GM19023 (cell line): Measurements from ENCODE around the gene MICAL2.

ENCODE experiments used
- ATAC-seq: cut with Tn5 transposase; IDR thresholded peaks from one replicate; pipeline ENCODE4 v1.9.1; 2021; ENCODE audit warnings: mild to moderate bottlenecking, moderate library complexity; ENCODE audit not compliant: unreplicated experiment

The MICAL2 gene

DNA sequence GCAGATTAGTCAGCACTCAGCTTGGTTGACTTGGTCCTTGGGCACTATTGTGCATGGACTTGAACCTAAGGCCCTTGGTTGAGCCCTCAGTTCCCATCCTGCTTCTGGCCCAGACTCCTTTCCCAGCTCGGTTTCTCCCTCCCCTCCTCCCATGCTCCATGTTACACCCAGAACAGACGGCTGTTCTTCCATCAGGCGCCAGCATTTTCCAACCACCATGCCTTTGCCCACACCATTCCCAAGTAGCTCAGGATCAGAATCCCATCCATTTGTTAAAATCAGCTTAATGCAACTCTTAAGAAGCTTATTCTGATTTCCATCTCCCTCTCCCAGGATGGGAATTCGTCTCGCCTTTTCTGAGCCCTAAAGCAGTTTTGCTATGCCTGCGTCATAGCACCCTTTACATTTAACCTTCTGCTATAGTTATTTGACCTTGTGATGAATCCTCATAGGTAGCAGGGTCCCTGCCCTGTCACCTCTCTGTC is 110.7 kb downstream of the MICAL2 start:
- no peak for ATAC-seq

DNA sequence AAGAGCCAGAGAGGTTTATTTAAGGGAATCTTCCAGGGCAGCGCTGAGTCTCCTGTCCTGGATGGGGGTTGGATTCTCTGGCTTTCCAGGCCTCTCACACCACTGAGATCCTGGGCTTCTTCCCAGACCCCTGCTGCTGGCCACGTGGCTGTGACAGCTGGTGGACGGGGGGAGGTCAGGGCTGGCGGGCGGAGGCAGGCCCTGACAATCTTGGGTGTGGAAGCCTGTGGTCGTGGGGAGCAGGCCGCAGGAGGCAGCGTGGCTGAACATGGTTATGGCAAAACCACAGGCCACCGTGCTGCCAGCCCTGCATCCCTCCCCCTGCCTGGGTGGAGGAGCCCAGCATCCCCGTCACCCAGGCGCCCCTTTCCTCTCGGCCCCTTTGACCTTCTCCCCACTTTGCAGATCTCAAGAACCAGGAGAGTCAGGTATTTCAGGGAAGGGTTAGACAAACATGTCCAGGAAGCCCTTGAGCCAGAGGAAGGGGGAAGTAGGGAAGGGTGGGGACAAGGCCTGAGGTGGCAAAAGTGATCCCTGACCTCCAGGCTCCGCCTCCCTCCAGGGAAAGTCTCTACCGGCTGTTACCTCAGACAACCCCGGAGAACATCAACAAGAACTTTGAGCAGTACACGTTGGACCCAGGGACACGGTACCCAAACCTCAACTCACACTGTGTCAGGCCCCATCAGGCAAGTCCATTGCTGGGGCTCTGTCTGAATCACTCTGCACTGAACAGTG is 111.8 kb downstream of the MICAL2 start:
- no peak for ATAC-seq

DNA sequence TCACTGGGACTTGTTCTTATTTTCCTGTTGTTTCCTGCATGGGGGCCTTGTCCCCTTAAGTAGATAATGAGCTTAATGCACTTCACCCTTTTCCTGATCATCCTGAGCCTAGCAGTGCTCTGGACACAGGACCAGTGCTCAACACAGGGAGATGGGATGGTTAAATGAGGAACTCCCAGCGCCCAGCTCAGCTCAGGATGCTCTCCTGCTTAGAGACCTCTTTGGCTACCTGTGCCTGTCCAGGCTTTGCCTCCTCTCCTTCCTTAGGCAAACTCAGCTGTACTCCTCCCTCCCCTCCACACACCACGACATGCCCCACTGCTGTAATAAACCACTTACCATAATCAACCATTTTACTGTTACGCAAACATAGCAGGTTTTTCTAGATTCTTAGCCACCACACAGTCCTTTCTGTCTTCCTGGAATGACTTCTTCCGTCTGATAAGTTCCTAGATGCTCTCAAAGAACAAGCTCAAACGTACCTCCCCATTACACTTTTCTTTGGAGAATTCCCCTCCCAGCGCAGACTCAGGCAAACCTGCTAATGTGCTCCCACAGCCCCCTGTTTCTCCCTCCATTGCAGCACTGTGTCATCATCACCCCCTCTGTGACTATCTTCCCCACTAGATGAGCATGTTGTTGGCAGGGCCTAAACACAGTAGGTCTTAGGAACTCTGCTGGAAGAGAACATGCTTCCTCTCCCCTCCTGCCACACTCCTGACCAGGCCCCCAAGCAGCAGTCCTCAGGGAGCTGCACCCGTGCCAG is 113.6 kb downstream of the MICAL2 start:
- no peak for ATAC-seq

DNA sequence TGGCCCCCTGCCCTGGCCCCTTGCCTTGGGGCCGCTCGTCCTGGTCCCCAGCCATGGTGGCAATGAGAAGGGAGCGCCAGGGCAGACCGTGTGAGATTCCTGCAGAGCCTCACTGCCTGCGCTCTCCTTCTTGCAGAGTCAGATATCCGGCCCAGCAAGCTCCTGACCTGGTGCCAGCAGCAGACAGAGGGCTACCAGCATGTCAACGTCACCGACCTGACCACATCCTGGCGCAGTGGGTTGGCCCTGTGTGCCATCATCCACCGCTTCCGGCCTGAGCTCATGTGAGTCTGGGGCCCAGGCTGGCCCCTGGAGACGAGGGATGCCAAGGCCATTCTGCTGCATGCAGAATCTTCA is 114.1 kb downstream of the MICAL2 start:
- peak; percentile 95 for ATAC-seq

DNA sequence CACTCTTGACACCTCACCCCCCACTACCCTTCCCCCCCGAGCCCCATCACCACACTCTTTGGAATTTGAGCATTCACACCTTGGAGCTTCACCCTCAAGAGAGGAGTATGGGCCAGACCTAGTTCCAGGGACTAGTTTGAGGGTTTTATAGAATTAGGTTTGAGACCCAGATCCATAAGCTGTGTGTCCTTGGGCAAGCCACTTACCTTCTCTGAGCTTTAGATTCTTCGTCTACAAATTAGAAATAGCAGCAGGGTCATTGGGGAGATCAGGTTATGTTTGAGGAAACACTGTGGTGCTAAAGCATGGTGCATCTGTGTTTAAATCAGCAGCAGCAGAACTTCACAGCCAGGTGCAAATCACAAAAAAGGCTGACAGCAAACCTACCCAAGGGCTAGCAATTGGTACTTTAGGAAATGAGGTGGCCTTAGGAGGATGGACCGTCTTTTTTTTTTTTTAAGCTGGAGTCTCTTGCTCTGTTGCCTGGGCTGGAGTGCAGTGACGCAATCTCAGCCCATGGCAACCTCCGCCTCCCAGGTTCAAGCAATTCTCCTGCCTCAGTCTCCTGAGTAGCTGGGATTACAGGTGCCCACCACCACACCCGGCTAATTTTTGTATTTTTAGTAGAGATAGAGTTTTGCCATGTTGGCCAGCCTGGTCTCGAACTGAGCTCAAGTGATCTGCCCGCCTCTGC is 114.8 kb downstream of the MICAL2 start:
- no peak for ATAC-seq

DNA sequence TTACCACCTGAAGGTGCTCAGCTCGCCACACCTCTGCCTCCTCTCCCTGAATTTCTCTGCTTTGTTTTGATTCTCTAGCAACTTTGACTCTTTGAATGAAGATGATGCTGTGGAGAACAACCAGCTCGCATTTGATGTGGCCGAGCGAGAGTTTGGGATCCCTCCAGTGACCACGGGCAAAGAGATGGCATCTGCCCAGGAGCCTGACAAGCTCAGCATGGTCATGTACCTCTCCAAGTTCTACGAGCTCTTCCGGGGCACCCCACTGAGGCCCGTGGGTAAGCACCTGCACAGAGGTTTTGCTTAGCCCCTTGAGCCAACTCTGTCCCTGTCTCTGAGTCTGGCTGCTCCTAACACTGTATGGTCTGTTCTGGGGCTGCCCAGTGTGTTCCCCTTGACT is 115.7 kb downstream of the MICAL2 start:
- ATAC-seq: no peak

DNA sequence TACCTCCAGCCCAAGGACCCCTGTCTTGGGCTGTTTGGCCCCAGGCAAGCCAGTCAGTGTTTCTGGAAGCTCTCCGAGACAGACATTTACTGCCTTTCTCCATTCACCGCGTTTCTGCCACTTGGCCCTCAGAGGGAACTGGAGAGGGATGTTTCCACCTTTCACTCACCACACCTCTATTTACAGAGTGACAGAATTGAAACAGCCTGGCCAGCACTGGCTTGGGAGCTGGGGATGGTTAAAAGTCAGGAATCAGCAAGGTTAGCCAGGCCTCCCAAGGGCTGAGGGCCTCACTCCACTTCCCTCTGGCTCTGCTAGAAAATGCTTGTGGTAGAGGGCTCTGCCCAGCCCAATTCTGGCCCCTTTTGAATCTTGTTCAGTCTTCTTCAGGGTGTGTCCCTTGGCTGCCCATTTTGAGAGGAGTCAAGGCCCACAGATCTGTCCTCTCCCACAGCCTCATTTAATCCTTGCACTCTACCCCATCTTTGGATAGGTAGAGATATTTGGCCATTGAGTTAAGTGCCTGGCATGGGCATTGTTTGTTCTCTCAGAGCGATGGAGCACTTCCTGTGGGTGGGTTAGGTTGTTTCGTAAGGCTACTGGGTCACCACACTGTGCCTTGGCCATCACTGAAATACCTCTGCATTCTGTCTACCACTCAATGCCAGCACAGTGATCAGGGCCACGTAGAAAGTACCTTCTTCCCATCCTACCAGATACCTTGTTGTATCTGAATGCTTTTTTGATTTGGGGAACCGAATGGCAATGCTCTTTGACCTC is 119.2 kb downstream of the MICAL2 start:
- ATAC-seq: no peak

DNA sequence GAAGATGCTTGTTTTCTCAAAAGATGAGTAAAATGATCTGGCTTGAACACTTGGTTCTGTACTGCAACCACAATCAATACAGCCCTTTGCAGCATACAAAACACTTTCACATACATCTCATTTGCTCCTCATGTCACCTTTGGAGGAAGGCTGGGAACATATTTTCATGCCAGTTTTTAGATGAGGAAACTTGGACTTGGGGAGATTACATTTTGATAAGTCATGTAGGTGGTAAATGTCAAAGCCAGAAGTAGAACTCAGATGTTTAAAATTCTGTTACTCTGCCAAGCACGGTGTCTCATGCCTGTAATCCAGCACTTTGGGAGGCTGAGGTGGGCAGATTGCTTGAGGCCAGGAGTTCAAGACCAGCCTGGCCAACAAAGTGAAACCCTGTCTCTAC is 121.8 kb downstream of the MICAL2 start:
- no peak for ATAC-seq

DNA sequence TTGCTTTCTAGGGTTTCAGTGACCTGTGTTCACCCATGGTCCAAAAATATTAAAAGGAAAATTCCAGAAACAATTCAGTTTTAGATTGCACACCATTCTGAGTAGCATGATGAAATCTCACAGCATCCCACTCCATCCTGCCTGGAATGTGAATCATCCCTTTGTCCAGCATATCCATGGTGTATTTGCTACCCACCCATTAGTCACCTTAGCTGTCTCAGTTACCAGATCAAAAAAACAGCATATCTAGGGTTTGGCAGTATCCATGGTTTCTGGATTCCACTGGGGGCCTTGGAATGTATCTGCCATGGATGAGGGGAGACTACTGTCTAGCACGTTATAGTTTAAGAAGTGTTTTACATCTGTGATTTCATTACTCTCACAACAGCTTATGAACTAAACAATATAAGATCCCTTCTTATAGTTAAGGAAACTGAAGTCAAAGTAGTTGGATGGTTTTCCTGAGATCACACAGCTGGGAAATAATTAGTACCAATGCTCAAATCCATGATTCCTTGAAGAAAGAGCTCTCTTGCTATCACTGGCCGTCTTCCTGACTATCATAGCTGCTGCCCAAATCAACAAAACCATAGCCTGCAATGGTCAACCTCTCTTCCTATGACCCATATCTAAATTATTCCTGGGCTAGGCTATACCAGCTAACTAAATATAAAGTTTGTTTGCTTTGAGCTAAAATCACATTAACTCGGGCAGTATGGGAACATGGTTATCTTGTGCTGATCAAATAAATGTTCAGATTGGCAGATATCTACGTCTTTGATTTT is 122.6 kb downstream of the MICAL2 start:
- no peak for ATAC-seq

DNA sequence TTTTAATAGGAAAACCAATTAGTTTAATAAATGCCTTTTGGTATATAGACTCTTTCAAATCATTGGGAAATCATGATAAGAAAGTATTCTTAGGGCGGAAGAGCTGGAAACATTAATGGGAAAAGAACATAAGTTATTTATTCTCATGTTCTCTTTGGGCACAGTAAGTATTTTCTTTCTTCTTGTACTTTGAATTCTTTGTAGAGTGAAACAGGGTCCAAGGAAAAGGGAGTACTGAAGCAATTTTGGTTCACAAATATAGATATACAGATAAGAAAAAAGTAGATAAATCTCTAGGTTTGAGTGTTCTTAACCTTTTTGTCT is 123.2 kb downstream of the MICAL2 start:
- no peak for ATAC-seq

DNA sequence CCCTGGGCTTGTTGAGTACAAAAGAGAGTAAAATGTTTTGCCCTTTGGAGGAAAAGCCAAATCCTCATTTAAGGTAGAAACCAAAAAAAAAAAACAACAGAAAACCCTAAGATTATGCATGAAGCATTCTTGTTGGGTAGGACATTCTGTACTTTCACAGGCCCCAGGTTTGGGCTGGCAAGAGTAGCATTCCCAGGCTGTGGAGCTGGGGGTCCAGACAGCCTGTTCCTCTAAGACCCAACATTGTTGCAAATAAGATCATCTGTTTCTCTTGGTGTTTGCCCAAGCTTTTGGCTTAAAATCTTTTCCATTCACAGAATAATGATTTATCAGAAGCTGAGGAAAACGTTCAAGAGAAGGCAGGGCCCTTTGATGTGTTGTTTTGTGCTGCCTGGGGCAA is 123.8 kb downstream of the MICAL2 start:
- no peak for ATAC-seq

DNA sequence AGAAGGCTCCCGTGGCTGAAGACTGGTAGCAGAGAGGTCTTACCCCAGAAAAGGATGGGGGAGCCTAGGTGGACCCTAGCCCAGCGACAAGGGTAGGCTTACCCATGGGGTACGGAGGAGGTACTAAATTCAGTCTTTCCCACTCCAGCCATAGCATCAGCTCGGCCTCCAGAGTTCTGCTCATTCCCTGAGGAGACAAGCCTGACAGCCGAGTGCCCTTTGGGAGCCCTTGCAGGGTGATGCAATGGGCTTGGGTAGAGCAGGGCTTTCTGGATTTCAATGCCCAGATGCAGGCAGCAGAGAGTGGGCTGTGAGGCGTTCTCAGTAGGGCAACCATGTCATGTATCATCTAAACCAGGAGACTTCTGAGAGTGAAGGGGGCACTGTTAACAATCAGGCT is 124.7 kb downstream of the MICAL2 start:
- ATAC-seq: no peak

DNA sequence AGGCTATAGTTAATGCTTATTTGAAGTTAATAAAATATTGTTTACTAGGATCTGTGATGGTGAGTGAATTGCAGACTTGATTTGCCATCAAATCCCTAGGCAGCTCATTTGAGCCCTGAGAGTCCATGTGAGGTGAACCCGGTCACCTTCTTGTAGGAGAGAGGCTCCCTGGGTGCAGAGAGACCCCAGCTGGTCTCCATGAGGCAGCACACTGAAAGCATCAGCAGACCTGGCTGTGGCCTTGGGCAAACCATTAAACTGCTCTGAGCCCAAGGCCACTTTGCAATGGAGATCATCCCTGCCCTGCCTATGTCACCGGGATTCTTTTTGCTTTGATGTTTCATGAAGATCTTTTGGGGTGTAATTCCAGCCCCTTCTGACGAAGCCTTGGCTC is 125.2 kb downstream of the MICAL2 start:
- ATAC-seq: no peak

DNA sequence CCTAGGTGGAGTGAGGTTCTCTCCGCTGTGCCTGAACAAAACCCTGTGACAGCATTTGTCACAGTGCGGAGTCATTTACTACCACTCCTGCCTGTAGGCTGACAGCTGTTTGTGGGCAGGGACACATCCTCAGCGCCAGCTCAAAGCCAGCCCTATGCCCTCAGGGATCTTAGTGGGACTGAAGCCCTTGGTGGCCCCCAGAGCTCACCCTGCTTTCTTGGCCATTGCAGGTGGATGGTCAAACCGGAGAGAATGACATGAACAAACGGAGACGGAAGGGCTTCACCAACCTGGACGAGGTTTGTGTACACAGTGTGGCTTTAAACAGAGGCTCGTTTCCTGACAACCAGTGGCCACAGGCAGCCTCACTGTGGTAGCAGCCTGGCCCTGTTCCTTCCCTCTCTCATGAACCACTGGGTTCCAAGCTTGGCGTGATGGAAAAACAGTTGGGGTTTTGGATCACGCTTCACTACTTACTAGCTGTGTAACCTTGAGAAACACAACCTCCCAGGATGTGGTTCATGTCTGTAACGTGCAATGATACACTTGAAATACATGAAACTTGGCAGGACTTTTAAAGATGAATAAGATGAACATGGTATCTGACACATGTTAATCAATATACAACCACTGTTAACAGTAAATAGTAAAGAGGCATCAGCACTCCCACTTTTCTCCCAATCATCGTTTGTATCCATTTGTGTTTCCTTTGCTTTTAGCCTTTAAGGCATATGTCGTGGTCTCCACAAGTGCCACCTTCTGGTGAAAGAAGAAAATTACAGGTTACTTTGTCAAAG is 125.8 kb downstream of the MICAL2 start:
- ATAC-seq: no peak

DNA sequence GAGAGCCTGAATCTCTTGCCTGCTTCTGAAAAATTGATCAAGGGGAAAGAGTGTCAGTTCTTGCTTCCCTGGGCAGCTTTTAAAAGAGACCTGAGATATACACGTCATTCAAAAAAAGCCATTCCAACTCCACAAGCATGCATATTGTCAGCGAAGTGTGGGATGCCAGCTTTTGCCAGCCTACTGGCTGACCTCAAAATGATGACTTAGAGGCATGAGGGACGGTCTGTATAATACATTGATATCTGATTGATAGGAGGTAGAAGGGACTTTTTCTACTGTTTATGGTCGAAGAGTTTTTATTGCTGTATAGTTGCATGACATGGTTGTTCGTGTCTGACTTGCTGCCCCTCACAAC is 126.3 kb downstream of the MICAL2 start:
- no peak for ATAC-seq

DNA sequence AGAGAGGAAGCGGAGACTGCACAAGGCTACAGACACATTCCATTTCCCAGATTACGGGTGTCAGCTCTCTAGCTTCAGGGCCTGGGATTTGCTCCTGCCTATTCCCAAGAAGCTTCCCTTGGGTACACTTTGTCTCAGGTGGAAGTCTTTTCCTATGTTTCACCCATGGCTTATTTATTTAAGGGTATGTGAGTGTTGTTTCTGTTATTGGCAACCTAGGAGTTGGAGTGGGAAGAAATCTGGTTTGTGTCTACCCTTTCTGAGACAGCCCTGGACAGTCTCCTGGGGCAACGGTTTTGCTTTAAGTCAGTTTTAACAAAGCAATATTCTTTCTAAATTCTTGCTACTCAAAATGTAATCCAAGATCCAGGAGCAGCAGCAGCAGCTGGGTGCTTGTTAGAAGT is 127.0 kb downstream of the MICAL2 start:
- no peak for ATAC-seq

DNA sequence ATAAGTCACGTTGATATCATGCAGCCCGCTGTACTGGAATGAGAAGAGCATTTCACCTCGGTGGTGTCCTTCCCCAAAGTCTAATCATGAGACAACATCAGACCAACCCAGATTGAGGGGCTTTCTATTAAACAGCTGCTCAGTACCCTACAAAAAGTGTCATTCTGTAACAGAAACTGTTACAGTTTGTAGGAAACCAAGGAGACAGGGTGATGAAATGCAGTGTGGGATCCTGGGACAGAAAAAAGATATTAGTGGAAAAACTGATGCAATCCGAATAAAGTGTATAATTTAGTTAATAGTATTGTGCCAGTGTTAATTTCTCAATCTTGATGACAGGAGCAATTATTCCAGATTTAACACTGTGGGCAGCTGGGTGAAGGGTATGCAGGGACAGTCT is 128.0 kb downstream of the MICAL2 start:
- ATAC-seq: no peak

DNA sequence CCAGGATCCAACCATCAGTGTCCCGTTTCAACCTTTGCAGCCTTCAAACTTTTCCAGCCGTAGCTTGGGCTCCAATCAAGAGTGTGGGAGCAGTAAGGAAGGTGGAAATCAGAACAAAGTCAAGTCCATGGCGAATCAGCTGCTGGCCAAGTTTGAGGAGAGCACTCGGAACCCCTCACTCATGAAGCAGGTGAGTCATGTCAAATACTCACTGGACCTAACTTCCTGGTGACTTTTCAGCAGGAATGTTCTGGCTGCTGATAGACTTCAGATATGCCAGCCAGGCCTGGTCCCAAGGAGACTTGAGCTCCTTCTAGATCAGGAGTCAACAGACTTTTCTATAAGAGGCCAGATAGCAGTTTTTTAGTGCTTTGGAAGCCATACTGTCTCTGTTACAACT is 129.0 kb downstream of the MICAL2 start:
- ATAC-seq: no peak

DNA sequence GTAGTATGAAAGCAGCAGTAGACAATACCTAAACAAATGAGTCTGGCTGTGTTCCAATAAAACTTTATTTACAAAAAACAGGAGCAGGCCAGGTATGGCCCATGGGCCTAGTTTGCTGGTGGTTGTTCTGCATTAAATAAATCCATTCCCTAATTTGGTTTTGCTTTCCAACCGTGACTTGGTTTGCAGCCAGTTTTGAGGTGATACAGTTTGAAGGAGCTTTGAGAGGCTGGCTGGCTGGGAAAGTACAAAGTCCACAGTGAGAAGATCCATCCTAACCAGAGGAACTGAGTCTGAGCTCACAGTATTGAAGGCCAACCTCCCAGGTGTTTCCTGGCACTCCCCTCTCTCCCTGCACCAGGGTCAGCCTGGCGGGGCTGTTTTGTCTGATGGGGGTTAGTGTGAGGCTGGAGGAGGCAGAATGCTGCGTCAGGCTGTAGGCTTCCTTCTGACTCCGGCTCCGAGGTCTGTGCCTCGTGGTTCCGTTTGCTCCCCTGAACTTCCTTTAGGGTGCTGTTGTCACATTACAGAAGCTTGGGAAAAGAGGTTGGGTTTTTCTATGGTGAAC is 129.5 kb downstream of the MICAL2 start:
- ATAC-seq: no peak
